Rectal smooth muscle tissue (tissue), 1 donor: Measurements from ENCODE around the gene PTPN7.
A peak's percentile ranks its signal among the peaks of the same experiment; 100 is the strongest.
"Not testable (repeated sequence)": the region's sequence is repeated elsewhere in the genome, so short reads cannot be mapped to it uniquely, and the experiment has no call there.

Experiments used
- H3K27ac ChIP-seq: one replicate; pipeline ENCODE4 v1.7.0; 2013; ENCODE audit warnings: low read depth, low read length, inconsistent platforms
- H3K27me3 ChIP-seq: one replicate; pipeline ENCODE4 v1.7.0; 2013; ENCODE audit warnings: low read length; ENCODE audit not compliant: control insufficient read depth, insufficient read depth
- H3K36me3 ChIP-seq: one replicate; pipeline ENCODE4 v1.7.0; 2013; ENCODE audit warnings: low read length; ENCODE audit not compliant: control insufficient read depth, insufficient read depth
- H3K4me1 ChIP-seq: one replicate; pipeline ENCODE4 v1.7.0; 2013; ENCODE audit warnings: low read length; ENCODE audit not compliant: control insufficient read depth, insufficient read depth
- H3K4me3 ChIP-seq: one replicate; pipeline ENCODE4 v1.7.0; 2013; ENCODE audit warnings: low read length
- H3K9ac ChIP-seq: one replicate; pipeline ENCODE4 v1.7.0; 2013; ENCODE audit warnings: low read length

The PTPN7 gene

DNA sequence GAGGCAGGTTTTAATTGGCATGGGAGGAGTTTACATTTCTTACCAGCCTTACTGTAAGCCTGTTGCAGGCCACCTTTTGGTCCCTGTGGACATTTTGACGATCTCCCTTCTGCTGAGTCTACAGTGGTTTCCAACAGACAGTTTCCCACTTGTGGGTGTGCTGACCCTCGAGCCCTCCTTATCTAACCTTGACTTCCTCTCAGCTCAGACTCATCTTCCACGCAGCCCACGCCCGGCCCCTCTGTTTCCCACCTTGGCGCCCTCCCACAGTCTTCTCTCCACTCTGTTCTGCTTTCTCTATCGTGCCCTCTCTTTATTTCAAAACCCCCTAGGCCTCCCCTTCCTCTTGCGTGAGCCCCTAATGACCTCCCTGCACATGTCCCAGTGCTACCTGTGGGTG, 9.8 kb downstream of the PTPN7 start:
- no peak overlapping the region for H3K4me3 ChIP-seq
- no peaks in the 10 kb centered on the region for H3K4me1 ChIP-seq
- no peak overlapping the region for H3K27ac ChIP-seq
- H3K9ac ChIP-seq, result no peak overlapping the region
- H3K36me3 ChIP-seq, result peaks cover 4% of the 10 kb centered on the region
- no peaks in the 10 kb centered on the region for H3K27me3 ChIP-seq

DNA sequence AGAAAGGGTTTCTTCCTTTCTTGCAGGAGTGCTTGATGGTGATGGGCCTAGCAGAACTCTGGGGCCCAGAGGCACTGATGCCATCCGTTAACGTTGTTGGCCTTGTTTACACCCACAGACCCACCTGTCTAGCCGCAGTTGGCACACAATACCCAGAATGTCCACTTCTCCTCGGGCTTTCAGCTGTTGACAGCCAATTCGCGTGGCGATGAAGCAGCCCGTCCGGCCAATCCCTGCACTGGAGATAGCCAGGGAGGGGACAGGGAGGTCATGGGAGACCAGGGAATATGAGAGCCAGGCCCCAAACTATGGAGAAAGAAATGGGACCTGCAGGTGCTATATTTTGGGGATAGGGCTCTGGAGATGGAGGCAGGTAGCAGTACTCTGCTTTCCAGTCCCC, 10.2 kb downstream of the PTPN7 start:
- H3K4me3 ChIP-seq, result no peak overlapping the region
- H3K4me1 ChIP-seq, result peaks cover 2% of the 10 kb centered on the region
- H3K36me3 ChIP-seq, result peaks cover 4% of the 10 kb centered on the region
- H3K9ac ChIP-seq, result no peak overlapping the region
- no peak overlapping the region for H3K27ac ChIP-seq
- H3K27me3 ChIP-seq, result no peaks in the 10 kb centered on the region

DNA sequence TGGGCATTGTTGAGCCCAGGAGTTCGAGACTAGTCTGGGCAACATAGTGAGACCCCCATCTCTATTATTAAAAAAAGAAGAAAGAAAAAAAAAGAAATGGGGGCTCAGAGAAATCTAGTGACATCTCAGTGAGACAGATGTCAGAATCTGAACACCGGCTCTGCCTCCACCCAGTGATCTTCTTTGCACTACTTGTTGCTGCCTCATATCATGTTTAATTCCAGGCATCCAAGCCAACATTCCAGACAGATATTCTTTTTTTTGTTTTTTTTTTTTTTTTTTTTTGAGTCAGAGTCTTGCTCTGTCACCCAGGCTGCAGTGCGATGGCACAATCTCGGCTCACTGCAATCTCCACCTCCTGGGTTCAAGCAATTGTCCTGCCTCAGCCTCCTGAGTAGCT, 10.8 kb downstream of the PTPN7 start:
- H3K4me3 ChIP-seq, result no peak overlapping the region
- H3K9ac ChIP-seq, result no peak overlapping the region
- peaks cover 4% of the 10 kb centered on the region for H3K36me3 ChIP-seq
- H3K4me1 ChIP-seq, result peaks cover 5% of the 10 kb centered on the region
- no peaks in the 10 kb centered on the region for H3K27me3 ChIP-seq
- no peak overlapping the region for H3K27ac ChIP-seq

DNA sequence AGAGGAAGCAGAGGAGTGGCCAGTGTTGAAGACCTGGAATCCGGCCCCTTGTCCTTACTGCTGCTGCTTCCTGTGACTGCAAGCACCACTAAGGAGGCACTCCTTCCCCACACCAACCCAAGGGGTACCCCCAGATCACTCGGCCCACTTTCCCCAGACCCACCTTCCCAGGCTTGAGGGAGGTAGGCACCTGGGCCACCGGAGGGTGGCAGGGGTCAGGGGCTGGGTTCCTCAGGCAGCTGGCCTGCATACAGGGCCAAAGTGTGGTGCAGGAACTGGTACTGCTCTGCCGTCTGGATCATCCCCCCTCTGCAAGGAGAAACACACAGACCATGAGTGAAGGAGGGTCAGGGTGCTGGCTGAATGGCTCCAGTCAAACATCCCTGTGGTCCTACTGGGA, 12.0 kb downstream of the PTPN7 start:
- no peak overlapping the region for H3K4me3 ChIP-seq

DNA sequence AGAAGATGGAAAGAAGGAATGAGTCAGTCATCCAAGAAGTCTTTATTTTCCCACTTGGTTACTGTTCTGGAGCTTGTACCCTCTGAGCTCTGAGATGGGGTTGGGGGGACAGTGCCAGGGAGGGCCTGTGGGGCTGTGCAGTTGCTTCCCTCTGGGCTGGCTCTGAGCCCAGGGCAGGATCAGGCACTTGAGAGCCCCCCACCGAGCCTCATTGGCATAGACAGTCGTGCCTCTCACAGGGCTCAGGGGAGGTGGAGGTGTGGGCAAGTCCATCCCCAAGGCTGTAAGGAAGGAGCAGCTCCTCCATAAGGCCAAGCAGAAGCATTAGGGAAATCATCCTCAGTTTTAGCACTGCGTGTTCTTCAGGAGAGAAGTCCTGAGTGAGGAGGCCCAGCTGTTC, 13.4 kb downstream of the PTPN7 start:
- peaks cover 2% of the 10 kb centered on the region for H3K36me3 ChIP-seq
- H3K27me3 ChIP-seq, result no peaks in the 10 kb centered on the region
- no peak overlapping the region for H3K9ac ChIP-seq
- H3K4me1 ChIP-seq, result peaks cover 14% of the 10 kb centered on the region
- H3K27ac ChIP-seq, result no peak overlapping the region
- no peak overlapping the region for H3K4me3 ChIP-seq

More for the DNA sequence above, 12.0 kb downstream of the PTPN7 start:
- Histone ChIP-seq H3K9ac (no peak overlapping the region), H3K27ac (no peak overlapping the region), H3K36me3 (no peaks in the 10 kb centered on the region), H3K4me1 (peaks cover 5% of the 10 kb centered on the region), H3K27me3 (no peaks in the 10 kb centered on the region)

DNA sequence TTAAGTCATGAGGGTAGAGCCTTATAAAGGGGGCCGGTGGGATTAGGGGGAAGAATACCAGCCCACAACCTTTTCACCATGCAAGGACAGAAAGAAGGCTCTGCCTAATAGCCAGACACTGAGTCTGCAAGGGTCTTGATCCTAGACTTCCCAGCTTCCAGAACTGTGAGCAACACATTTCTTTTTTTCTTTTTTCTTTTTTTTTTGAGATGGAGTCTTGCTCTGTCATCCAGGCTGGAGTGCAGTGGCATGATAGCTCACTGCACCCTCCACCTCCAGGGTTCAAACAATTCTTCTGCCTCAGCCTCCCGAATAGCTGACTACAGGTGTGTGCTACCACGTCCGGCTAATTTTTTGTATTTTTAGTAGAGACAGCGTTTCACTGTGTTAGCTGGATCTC, 14.1 kb downstream of the PTPN7 start:
- Histone ChIP-seq H3K9ac (no peak overlapping the region), H3K27me3 (no peaks in the 10 kb centered on the region), H3K4me3 (no peak overlapping the region), H3K4me1 (peaks cover 14% of the 10 kb centered on the region), H3K27ac (no peak overlapping the region), H3K36me3 (peaks cover 2% of the 10 kb centered on the region)

DNA sequence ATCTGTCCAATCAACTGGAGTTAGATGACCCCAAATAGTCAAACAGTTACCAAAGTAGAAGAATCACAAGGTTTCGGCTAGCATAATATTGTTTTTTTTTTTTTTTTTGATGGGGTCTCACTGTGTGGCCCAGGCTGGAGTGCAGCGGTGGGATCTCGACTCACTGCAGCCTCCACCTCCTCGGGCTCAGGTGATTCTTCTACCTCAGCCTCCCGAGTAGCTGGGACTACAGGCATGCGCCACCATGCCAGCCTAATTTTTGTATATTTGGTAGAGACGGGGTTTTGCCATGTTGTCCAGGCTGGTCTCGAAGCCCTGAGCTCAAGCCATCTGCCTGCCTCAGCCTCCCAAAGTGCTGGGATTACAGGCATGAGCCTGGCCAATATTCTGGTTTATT, 14.7 kb downstream of the PTPN7 start:
- not testable (repeated sequence) for H3K36me3 ChIP-seq, H3K4me3 ChIP-seq, H3K9ac ChIP-seq, H3K27me3 ChIP-seq, H3K27ac ChIP-seq
- H3K4me1 ChIP-seq, result peaks cover 14% of the 10 kb centered on the region

DNA sequence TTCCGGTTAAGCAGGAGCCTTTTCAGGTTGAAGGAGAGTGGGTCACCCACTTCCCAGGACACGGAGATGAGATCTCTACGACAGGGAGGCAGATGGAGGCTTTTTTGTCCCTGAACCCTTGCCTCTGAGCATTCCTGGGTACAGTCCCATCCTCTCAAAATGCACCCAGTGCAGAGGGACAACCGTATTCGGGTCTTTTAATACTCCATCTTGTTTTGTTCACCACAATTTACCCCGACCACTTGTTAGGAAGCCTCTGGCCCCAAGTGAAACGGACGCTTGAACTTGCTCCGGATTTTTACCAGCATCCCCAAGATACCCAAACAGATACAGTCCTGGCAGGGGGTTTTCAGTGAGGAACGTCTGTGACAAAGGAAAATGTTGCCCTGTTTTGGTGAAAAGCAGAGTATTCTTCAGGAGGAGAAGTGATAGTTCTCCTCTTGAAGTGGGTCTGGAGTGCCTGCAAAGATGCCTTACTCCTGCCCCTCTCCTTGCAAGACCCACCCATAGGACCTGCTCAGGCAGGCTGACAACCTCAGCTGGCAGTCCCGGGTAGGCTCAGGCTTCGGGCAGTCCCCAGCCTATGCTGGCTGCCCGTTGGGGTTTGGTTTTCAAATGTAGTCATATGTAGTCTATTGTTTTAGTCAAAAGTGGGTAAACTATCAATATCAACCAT, 15.2 kb downstream of the PTPN7 start:
- Histone ChIP-seq H3K27me3 (no peaks in the 10 kb centered on the region), H3K36me3 (peaks cover 2% of the 10 kb centered on the region), H3K4me3 (peak overlapping the region; percentile 74), H3K4me1 (peaks cover 14% of the 10 kb centered on the region), H3K9ac (peak overlapping the region; percentile 45), H3K27ac (peak overlapping the region; percentile 79)

DNA sequence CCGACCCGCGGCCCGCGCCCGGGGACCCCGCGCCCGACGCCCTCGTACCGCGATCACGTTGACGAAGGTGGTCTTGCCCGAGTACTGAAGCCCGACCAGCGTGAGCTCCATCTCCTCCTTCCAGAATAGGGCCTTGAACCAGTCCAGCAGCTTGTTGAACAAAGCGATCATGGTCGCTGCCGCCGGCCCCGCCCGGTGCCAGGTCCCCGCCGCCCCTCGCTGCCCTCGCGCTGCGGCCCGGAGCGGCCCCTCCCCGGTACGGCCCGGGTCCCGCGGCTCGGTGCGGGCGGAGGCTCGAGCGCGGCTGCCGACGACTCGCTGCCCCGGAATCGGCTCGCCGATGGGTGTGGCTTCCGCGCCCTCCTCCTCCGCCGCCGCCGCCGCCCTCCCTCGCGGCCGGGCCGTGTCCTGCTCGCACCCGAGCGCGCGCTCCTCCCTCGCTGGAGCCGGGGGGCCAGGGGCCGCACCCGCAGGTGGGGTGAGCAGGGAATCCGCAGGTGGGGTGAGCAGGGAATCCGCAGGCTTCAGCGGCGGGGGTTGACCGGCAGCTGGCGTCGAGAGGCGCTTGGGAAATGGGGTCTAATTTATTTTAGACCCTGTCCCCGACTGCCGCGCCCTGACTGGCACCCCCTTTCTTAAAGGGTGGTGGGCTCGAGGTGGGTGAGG, 15.9 kb downstream of the PTPN7 start, which contains the start of gene ARL8A:
ARL8A (minus strand) TSS at position 336 of the 666 bp plus-strand sequence; CDS start at position 171, 165 bp downstream.
- H3K4me1 ChIP-seq, result peaks cover 14% of the 10 kb centered on the region
- H3K9ac ChIP-seq, result peak within 1 kb of the TSS; percentile 87
- peaks cover 2% of the 10 kb centered on the region for H3K36me3 ChIP-seq
- H3K4me3 ChIP-seq, result peak within 1 kb of the TSS; percentile 74
- H3K27me3 ChIP-seq, result no peaks in the 10 kb centered on the region
- peak within 1 kb of the TSS; percentile 84 for H3K27ac ChIP-seq

DNA sequence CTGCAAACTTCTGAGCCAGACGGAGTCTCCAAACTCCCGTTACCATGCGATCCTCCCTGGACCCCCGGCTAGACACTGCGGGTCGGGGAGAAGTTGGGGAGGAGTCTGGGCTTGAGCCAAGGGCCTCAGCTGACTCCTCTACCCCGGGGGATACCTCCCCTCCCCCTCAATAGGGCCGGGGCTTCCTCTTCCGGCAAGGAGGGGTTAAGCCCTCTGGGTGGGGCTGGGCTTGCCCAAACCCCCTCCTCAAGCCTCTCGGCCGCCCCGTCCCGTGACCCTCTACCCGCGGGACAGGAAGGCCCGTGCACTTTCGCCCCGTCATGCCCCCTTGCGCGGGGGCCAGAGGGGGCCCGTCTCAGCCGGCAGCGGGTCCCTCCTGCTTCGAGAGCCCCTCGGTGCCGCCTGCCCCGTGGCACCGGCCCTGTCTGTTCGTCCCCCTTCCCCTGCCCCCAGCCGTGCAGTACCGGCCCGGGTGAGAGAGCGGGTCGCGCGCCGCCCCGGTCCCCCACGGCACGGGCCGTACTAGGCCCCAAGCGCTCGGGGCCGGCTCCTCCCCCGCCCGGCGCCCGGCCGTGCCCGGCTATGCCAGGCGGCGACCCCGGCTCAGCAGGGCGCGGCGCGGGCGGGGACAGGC, 16.5 kb downstream of the PTPN7 start:
- Histone ChIP-seq H3K4me3 (peak overlapping the region; percentile 74), H3K36me3 (peaks cover 2% of the 10 kb centered on the region), H3K27ac (peak overlapping the region; percentile 84), H3K27me3 (no peaks in the 10 kb centered on the region), H3K9ac (peak overlapping the region; percentile 87), H3K4me1 (peaks cover 14% of the 10 kb centered on the region)

DNA sequence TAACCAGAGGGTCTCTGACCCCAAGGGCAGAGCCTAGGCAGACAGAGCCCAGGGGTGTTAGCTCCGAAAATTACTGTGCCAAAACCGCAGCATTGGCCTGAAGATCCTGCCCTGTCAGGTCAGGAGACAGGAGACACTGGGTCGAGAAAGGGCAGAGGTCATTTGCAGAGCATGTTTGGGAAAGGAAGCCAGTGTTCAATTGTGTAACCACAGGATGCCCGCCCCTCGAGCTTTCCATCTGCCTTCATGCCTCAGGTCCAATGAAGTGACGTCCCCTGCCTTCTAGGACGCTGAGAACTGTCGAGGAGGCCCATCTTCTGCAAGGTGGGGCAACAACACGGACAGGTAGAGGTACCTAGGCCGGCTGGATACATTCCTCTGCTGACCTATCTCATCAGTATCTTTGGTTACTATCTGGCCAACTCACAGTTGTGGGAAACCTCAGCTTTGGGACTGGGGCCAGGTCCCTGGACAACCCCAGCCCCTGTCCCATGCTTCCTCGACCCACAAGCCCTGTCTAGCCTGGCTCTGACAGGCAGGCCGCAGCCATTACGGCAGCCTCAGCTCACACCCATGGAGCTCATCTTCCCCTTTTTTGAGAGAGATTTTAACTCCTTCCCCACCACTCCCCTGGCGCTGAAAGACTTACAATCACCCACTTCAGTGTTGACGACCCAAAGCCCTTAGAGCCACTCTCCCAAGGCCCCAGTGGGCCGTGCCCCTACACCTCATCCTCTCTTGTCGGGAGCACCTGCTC, 17.2 kb downstream of the PTPN7 start:
- H3K36me3 ChIP-seq, result peaks cover 2% of the 10 kb centered on the region
- H3K27ac ChIP-seq, result peak overlapping the region; percentile 84
- H3K4me1 ChIP-seq, result peaks cover 14% of the 10 kb centered on the region
- no peaks in the 10 kb centered on the region for H3K27me3 ChIP-seq
- H3K4me3 ChIP-seq, result peak overlapping the region; percentile 74
- peak overlapping the region; percentile 35 for H3K9ac ChIP-seq

DNA sequence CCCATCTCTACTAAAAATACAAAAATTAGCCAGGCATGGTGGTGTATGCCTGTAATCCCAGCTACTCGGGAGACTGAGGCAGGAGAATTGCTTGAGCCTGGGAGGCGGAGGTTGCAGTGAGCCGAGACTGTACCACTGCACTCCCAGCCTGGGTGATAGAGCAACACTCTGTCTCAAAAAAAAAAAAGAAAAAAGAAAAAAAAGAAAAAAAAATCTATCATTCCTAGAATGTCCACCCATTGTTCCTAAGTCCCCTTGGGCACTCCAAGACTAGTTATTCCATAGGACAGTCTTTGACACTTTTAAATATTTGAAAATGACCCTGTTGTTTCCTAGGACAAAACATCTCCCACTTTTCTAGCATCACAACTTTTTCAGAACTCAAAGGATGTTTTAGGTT, 18.9 kb downstream of the PTPN7 start:
- H3K4me1 ChIP-seq, result peaks cover 14% of the 10 kb centered on the region
- not testable (repeated sequence) for H3K9ac ChIP-seq, H3K4me3 ChIP-seq, H3K27me3 ChIP-seq, H3K36me3 ChIP-seq, H3K27ac ChIP-seq
